Measurements from ENCODE around the gene BAG5.

DNA sequence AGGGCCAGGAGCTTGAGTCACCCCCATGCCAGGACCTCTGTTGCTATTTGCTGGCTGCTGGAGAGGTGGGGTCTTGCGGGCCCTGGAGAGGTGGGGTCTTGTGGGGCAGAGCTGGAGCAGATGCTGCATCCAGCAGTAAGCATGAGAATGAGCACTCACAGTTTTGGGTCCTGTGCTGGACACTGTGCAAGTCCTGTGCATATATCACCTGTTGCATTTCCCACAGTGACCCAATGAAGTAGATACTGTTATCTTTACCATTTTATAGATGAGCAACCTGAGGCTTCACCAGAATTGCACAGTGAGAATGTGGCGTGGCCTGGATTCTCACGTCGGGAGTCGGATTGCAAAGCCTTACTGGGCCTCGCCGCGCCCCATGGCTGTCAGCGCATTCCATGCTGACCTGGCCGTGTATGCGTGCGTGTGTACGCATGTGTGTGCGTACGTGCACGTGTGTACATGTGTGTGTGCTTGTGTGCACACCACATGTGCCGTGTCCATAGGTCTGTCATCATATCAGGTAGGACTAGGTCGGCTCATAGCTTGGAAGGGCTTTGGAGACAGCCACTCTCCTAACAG, 12.3 kb upstream of the BAG5 start:
- no peak for TF ChIP-seq POLR2AphosphoS5 (IDR thresholded peaks at IDR 0.05; ENCODE audit: borderline replicate concordance, low read depth, low read length)
- no peak for TF ChIP-seq EZH2 (IDR thresholded peaks at IDR 0.05)
- TF ChIP-seq FOXP2 (optimal IDR thresholded peaks at IDR 0.05; ENCODE audit: control extremely low read depth, extremely low read length, insufficient read depth), result no peak

Measured in SK-N-MC (cell line).